GM12878 (cell line): ENCODE results near the gene SLC20A1. TPM values are rescaled to one million over a fixed set of nuclear protein-coding genes. Genes with fewer than 3 reads are reported as not detected.

ENCODE experiments used
- BMI1 ChIP-seq: fragments of 450-650 bp; IDR thresholded peaks from 2 replicates; pipeline ENCODE4 v1.6.1; 2016; ENCODE audit warnings: mild to moderate bottlenecking, moderate library complexity, borderline replicate concordance
- FOXK2 ChIP-seq: fragments of 450-650 bp; IDR thresholded peaks from 2 replicates; pipeline ENCODE4 v1.6.1; 2017; ENCODE audit warnings: mild to moderate bottlenecking, moderate library complexity
- FOXM1 ChIP-seq: IDR thresholded peaks from 2 replicates; pipeline ENCODE4 v1.6.1; 2012; ENCODE audit warnings: low read depth, mild to moderate bottlenecking, inconsistent platforms, low read length, moderate library complexity
- NRF1 ChIP-seq: conservative IDR thresholded peaks from 2 replicates; pipeline ENCODE4 v1.6.1; 2011; ENCODE audit warnings: mild to moderate bottlenecking, low read depth, low read length, improper control_type of control experiment
- RELB ChIP-seq: fragments of 450-650 bp; IDR thresholded peaks from 2 replicates; pipeline ENCODE4 v1.6.1; 2017; ENCODE audit warnings: low read depth, mild to moderate bottlenecking, moderate library complexity
- SUPT20H ChIP-seq: IDR thresholded peaks from 2 replicates; pipeline ENCODE4 v1.6.1; 2011; ENCODE audit warnings: low read depth, mild to moderate bottlenecking, low read length, moderate library complexity, borderline replicate concordance; ENCODE audit not compliant: control insufficient read depth
- polyA plus RNA-seq, 11 experiments: library from polyadenylated mRNA; depleted of rRNA in 4 of 11; unstranded in 6 of 11; stranded (reverse) in 5 of 11; fragments of >200 nt; fragmentation: Nextera tagmentation in 4 of 11; fragmentation: Illumina TruSeq in 1 of 11; extraction: Ambion mirVana in 4 of 11; extraction: Trizol in 1 of 11; gene quantifications; 1 replicate in 1 of 11; 2 replicates in 10 of 11; pipeline versions ENCODE4 v1.2.1 to v1.2.3, GENCODE V29; 2011 to 2016; ENCODE audit warnings: inconsistent platforms in 2 of 11, missing spikeins in 2 of 11, low read depth in 1 of 11
- total RNA-seq, 4 experiments: library from RNA; depleted of rRNA in 3 of 4; stranded (reverse); fragments of >200 nt in 3 of 4; fragmentation: Illumina TruSeq in 1 of 4; extraction: Trizol in 1 of 4; gene quantifications; 2 replicates each; pipeline versions ENCODE4 v1.2.1 to v1.2.3, GENCODE V29; 2013 to 2021
- TF ChIP-seq, protein P1 (sequence below): fragments of 450-650 bp; IDR thresholded peaks from 2 replicates; pipeline ENCODE4 v1.6.1; 2017; ENCODE audit warnings: mild to moderate bottlenecking, moderate library complexity

SLC20A1 gene
- total and polyA plus RNA-seq, 10 of the 15 experiments (the other 5 are each of a cell fraction or from before 2014, with no cell fraction given) = 21.2 to 59.1 (median 43.2) TPM

DNA sequence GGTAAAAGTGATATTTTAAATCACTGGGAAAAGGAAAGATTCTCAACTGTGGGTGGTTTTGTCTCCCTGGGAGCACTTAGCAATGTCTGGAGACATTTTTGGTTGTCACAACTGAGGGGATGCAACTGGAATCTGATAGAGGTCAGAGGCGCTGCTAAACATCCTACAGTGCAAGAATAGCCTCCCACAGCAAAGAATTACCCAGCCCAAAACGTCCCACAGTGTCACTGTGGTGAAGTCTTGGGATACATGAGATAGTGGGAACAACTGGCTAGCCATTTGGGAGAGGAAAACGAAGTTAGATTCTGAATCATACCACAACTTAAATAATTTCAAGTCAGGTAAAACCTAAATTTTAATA lies 38.7 kb downstream of the SLC20A1 start (continued):
- TF ChIP-seq, protein P1, sequence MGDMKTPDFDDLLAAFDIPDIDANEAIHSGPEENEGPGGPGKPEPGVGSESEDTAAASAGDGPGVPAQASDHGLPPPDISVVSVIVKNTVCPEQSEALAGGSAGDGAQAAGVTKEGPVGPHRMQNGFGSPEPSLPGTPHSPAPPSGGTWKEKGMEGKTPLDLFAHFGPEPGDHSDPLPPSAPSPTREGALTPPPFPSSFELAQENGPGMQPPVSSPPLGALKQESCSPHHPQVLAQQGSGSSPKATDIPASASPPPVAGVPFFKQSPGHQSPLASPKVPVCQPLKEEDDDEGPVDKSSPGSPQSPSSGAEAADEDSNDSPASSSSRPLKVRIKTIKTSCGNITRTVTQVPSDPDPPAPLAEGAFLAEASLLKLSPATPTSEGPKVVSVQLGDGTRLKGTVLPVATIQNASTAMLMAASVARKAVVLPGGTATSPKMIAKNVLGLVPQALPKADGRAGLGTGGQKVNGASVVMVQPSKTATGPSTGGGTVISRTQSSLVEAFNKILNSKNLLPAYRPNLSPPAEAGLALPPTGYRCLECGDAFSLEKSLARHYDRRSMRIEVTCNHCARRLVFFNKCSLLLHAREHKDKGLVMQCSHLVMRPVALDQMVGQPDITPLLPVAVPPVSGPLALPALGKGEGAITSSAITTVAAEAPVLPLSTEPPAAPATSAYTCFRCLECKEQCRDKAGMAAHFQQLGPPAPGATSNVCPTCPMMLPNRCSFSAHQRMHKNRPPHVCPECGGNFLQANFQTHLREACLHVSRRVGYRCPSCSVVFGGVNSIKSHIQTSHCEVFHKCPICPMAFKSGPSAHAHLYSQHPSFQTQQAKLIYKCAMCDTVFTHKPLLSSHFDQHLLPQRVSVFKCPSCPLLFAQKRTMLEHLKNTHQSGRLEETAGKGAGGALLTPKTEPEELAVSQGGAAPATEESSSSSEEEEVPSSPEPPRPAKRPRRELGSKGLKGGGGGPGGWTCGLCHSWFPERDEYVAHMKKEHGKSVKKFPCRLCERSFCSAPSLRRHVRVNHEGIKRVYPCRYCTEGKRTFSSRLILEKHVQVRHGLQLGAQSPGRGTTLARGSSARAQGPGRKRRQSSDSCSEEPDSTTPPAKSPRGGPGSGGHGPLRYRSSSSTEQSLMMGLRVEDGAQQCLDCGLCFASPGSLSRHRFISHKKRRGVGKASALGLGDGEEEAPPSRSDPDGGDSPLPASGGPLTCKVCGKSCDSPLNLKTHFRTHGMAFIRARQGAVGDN = no peak
- no peak for TF ChIP-seq BMI1
- no peak for TF ChIP-seq RELB
- no peak for TF ChIP-seq FOXM1
- no peak for TF ChIP-seq NRF1
- no peak for TF ChIP-seq FOXK2
- no peak for TF ChIP-seq SUPT20H
